Measurements from ENCODE around the gene SF1.

SF1 gene

GRCh38 chr11:64784813-64785581 lies 6.7 kb upstream of the SF1 start:
- DNase-seq (ENCODE audit: low read depth, low spot score) = no peak

- DNase-seq (ENCODE audit: low read depth, low spot score) = no peak
These were observed 194 bp downstream of the SF1 start for GRCh38 chr11:64778223-64778472.

- DNase-seq (ENCODE audit: low read depth, low spot score) = peak; percentile 96
These were observed 706 bp downstream of the SF1 start for GRCh38 chr11:64777449-64778222.

GRCh38 chr11:64776875-64777274 lies 1.5 kb downstream of the SF1 start:
- no peak for DNase-seq (ENCODE audit: low read depth, low spot score)

- no peak for DNase-seq (ENCODE audit: low read depth, low spot score)
These were observed 1.9 kb downstream of the SF1 start for GRCh38 chr11:64776425-64776824.

- no peak for DNase-seq (ENCODE audit: low read depth, low spot score)
These were observed 4.2 kb downstream of the SF1 start for GRCh38 chr11:64774144-64774543.

GRCh38 chr11:64772303-64773018 lies 5.9 kb downstream of the SF1 start:
- no peak for DNase-seq (ENCODE audit: low read depth, low spot score)

GRCh38 chr11:64771861-64772260 lies 6.5 kb downstream of the SF1 start:
- no peak for DNase-seq (ENCODE audit: low read depth, low spot score)

- DNase-seq (ENCODE audit: low read depth, low spot score) = no peak
These were observed 8.2 kb downstream of the SF1 start for GRCh38 chr11:64770120-64770519.

- DNase-seq (ENCODE audit: low read depth, low spot score) = no peak
These were observed 9.1 kb downstream of the SF1 start for GRCh38 chr11:64769283-64769682.

GRCh38 chr11:64768300-64768694 lies 10.0 kb downstream of the SF1 start:
- no peak for DNase-seq (ENCODE audit: low read depth, low spot score)

- peak; percentile 79 for DNase-seq (ENCODE audit: low read depth, low spot score)
These were observed 10.7 kb downstream of the SF1 start for GRCh38 chr11:64767344-64768299.

GRCh38 chr11:64766881-64767280 lies 11.5 kb downstream of the SF1 start:
- no peak for DNase-seq (ENCODE audit: low read depth, low spot score)

- DNase-seq (ENCODE audit: low read depth, low spot score) = no peak
These were observed 12.3 kb downstream of the SF1 start for GRCh38 chr11:64765851-64766665.

- DNase-seq (ENCODE audit: low read depth, low spot score) = no peak
These were observed 13.0 kb downstream of the SF1 start for GRCh38 chr11:64765291-64765850.

GRCh38 chr11:64764753-64765152 lies 13.6 kb downstream of the SF1 start:
- DNase-seq (ENCODE audit: low read depth, low spot score) = no peak

- no peak for DNase-seq (ENCODE audit: low read depth, low spot score)
These were observed 14.2 kb downstream of the SF1 start for GRCh38 chr11:64764040-64764611.

GRCh38 chr11:64763526-64764039 lies 14.8 kb downstream of the SF1 start:
- DNase-seq (ENCODE audit: low read depth, low spot score) = no peak

- DNase-seq (ENCODE audit: low read depth, low spot score) = peak; percentile 84
These were observed 15.4 kb downstream of the SF1 start for GRCh38 chr11:64762674-64763525.

Measured in astrocyte of the hippocampus (primary cell).